ENCODE data around the gene ATAD5.
"Not testable (repeated sequence)": the region's sequence is repeated elsewhere in the genome, so short reads cannot be mapped to it uniquely, and the experiment has no call there.

Gene ATAD5

DNA sequence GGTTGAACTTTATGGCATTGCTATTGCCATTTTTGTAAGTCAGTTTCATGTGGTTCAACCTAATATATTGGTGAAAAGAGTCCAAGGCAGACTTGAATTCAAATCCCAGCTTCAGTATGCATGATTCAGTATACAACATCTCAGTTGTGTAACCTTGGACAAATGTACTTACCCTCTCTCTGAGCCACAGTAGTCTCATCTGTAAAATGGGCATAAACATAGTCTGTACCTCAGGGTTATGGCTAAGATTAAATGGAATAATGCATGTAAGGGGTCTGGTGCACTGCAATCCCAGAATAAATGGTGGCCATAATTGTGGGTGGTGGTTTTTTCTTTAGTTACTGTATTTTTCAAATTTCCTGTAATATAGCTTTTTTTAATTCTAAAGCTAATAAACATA is 85.3 kb downstream of the ATAD5 start:
- no peak for DNase-seq

- no peak for DNase-seq
These were observed 88.5 kb downstream of the ATAD5 start for GRCh38 chr17:30920282-30920681.

- DNase-seq: no peak
These were observed 89.1 kb downstream of the ATAD5 start for GRCh38 chr17:30920683-30921543.

GRCh38 chr17:30921544-30922196 is 89.9 kb downstream of the ATAD5 start, which contains the start of gene ADAP2:
ADAP2 (plus strand) TSS chr17:30921945; CDS start chr17:30922015, 70 bp downstream.
- DNase-seq: no peak

DNA sequence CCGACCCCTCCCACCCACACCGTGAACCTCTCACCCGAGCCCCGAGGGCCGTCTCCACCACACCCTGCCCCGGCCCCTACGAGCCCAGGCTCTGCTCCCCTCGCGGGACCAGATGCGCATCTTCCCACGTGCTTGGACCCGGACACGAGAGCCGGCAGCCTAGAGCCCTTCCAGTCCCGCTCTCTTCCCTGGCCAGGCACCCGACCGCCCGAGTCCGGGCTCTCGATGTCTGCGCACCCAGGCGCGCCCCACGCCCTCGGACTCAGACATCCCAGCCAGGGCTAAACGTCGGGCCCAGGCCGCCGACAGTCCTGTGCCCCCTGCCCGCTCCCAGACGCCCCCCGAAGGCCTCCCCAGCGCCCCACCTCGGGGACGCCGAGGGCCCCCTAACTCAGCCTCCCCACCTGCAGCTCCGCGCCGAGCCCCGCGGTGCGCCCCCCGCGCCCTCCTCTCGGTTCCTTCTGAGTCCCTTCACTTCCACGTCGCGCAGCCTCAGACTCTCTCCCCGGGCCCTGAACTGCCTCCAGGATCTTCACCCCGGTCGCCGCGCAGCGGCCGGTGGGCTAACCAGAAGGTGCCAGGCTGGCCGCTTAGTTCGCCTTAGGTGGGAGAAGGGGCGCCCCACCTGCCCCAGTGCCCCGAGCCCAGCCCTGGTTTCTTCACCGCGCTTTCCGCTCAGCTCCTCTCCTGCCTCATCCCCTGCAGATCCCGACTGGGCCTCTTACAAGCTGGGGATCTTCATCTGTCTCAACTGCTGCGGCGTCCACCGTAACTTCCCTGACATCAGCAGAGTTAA is 90.7 kb downstream of the ATAD5 start:
- no peak for DNase-seq

DNA sequence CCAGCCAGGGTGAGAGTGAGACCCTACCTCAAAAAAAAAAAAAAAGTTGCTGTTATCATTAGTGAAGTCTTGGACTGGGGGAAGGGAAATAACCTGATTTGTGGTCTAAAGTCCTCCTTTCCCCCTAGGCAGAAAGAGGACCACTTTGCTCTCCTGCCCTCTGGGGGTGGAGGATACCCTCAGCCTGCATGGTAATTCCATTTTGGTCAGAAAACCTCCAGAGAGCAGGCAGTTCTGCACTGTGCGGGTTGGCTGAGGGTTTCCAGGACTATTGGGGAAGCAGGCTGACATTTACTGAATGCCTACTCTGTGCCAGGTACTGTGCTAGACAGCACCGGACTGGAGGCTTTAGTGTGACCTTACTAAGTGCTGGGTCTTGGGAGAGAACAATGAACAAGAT is 92.6 kb downstream of the ATAD5 start:
- no peak for DNase-seq

- DNase-seq: no peak
These were observed 94.8 kb downstream of the ATAD5 start for GRCh38 chr17:30926516-30926915.

- DNase-seq: no peak
These were observed 96.0 kb downstream of the ATAD5 start for GRCh38 chr17:30927756-30928155.

- no peak for DNase-seq
These were observed 96.8 kb downstream of the ATAD5 start for GRCh38 chr17:30928584-30928983.

- no peak for DNase-seq
These were observed 97.4 kb downstream of the ATAD5 start for GRCh38 chr17:30929081-30929633.

DNA sequence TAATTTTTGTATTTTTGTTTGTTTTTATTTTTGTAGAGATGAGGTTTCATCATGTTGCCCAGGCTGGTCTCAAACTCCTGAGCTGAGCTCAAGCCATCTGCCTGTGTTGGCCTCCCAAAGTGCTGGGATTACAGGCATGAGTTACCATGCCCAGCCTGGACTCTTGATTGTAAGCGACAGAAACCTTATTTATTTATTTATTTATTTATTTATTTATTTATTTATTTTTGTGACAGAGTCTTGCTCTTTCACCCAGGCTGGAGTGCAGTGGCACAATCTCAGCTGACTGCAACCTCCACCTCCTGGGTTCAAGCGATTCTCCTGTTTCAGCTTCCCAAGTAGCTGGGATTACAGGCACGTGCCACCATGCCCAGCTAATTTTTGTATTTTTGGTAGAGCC is 98.1 kb downstream of the ATAD5 start:
- DNase-seq: not testable (repeated sequence)

GRCh38 chr17:30930495-30930894 is 98.7 kb downstream of the ATAD5 start:
- DNase-seq: no peak

GRCh38 chr17:30931582-30931981 is 99.8 kb downstream of the ATAD5 start:
- not testable (repeated sequence) for DNase-seq

DNA sequence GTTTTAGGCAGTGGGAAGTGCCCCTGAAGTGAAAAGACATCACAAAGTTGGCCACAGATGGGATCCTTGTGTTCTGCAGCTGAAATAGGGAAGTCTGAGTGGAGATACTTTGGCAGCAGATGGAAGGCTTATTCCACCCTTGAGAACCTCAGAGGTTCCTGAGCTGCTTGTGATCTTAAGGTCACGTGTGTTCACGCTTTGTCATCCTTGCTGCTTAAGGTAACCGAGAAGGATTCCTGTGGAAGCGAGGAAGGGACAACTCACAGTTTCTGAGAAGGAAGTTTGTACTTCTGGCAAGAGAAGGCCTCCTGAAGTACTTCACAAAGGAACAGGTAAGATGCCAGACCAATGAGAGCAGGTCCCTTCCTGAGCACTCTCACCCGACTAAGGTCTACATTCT is 102.2 kb downstream of the ATAD5 start:
- DNase-seq: no peak

GRCh38 chr17:30939051-30939689 is 107.4 kb downstream of the ATAD5 start:
- no peak for DNase-seq

- no peak for DNase-seq
These were observed 110.7 kb downstream of the ATAD5 start for GRCh38 chr17:30942308-30943079.

Measured in stimulated activated CD4-positive, alpha-beta T cell treated with anti-CD3 and anti-CD28 coated beads, Interleukin-4, amount 100 ng/mL, for 4 hours (primary cell).